ENCODE measurements around the gene RSPO1.

The RSPO1 gene

GRCh38 chr1:37656881-37657280 lies 22.2 kb upstream of the RSPO1 start:
- no peak for DNase-seq (ENCODE audit: low read depth in 2 of 2)

GRCh38 chr1:37656026-37656425 lies 21.3 kb upstream of the RSPO1 start:
- no peak for DNase-seq (ENCODE audit: low read depth in 2 of 2)

- no peak for DNase-seq (ENCODE audit: low read depth in 2 of 2)
Observed at GRCh38 chr1:37655274-37655673, 20.6 kb upstream of the RSPO1 start.

- no peak for DNase-seq (ENCODE audit: low read depth in 2 of 2)
Observed at GRCh38 chr1:37653906-37654305, 19.2 kb upstream of the RSPO1 start.

GRCh38 chr1:37652976-37653375 lies 18.3 kb upstream of the RSPO1 start:
- DNase-seq (ENCODE audit: low read depth in 2 of 2): no peak

GRCh38 chr1:37651803-37652202 lies 17.1 kb upstream of the RSPO1 start:
- DNase-seq (ENCODE audit: low read depth in 2 of 2): no peak

GRCh38 chr1:37650721-37651120 lies 16.0 kb upstream of the RSPO1 start:
- no peak for DNase-seq (ENCODE audit: low read depth in 2 of 2)

- DNase-seq (ENCODE audit: low read depth in 2 of 2): no peak
Observed at GRCh38 chr1:37650173-37650572, 15.5 kb upstream of the RSPO1 start.

- DNase-seq (ENCODE audit: low read depth in 2 of 2): no peak
Observed at GRCh38 chr1:37647281-37647680, 12.6 kb upstream of the RSPO1 start.

- DNase-seq (ENCODE audit: low read depth in 2 of 2): no peak
Observed at GRCh38 chr1:37641059-37641458, 6.4 kb upstream of the RSPO1 start.

GRCh38 chr1:37636435-37636834 lies 1.7 kb upstream of the RSPO1 start:
- DNase-seq (ENCODE audit: low read depth in 2 of 2): no peak

GRCh38 chr1:37634992-37635902 lies 555 bp upstream of the RSPO1 start:
- DNase-seq (ENCODE audit: low read depth in 2 of 2): no peak

GRCh38 chr1:37633938-37634243 lies 801 bp downstream of the RSPO1 start:
- no peak for DNase-seq (ENCODE audit: low read depth in 2 of 2)

- no peak for DNase-seq (ENCODE audit: low read depth in 2 of 2)
Observed at GRCh38 chr1:37633040-37633937, 1.4 kb downstream of the RSPO1 start.

- DNase-seq (ENCODE audit: low read depth in 2 of 2): no peak
Observed at GRCh38 chr1:37631036-37631435, 3.7 kb downstream of the RSPO1 start.

- no peak for DNase-seq (ENCODE audit: low read depth in 2 of 2)
Observed at GRCh38 chr1:37630426-37631028, 4.2 kb downstream of the RSPO1 start.

- no peak for DNase-seq (ENCODE audit: low read depth in 2 of 2)
Observed at GRCh38 chr1:37629726-37630425, 4.8 kb downstream of the RSPO1 start.

GRCh38 chr1:37629008-37629407 lies 5.7 kb downstream of the RSPO1 start:
- no peak for DNase-seq (ENCODE audit: low read depth in 2 of 2)

GRCh38 chr1:37628026-37628556 lies 6.6 kb downstream of the RSPO1 start:
- DNase-seq (ENCODE audit: low read depth in 2 of 2): no peak

GRCh38 chr1:37622131-37622530 lies 12.6 kb downstream of the RSPO1 start:
- no peak for DNase-seq (ENCODE audit: low read depth in 2 of 2)

GRCh38 chr1:37621326-37621870 lies 13.3 kb downstream of the RSPO1 start:
- no peak for DNase-seq (ENCODE audit: low read depth in 2 of 2)

Data from fibroblast of skin of left biceps (primary cell).